HG03039 (cell line): ENCODE measurements around the gene NSUN4.
"Not testable (repeated sequence)": the region's sequence is repeated elsewhere in the genome, so short reads cannot be mapped to it uniquely, and the experiment has no call there.

Source experiments
- ATAC-seq: cut with Tn5 transposase; IDR thresholded peaks from one replicate; pipeline ENCODE4 v1.9.1; 2021; ENCODE audit warnings: mild to moderate bottlenecking, moderate library complexity; ENCODE audit not compliant: unreplicated experiment

NSUN4 gene

GRCh38 chr1:46340404-46341221, at the start of gene NSUN4:
NSUN4 (plus strand) TSS chr1:46340807; CDS start chr1:46340827, 20 bp downstream.
- ATAC-seq: peak; percentile 72

- ATAC-seq: no peak
Measured at GRCh38 chr1:46295306-46295705, 45.3 kb upstream of the NSUN4 start.

GRCh38 chr1:46298387-46298786, 42.2 kb upstream of the NSUN4 start:
- no peak for ATAC-seq

GRCh38 chr1:46300673-46301405, 39.8 kb upstream of the NSUN4 start:
- ATAC-seq: no peak

GRCh38 chr1:46301406-46301807, 39.2 kb upstream of the NSUN4 start:
- ATAC-seq: no peak

GRCh38 chr1:46301808-46302640, 38.6 kb upstream of the NSUN4 start:
- no peak for ATAC-seq

- ATAC-seq: peak; percentile 14
Measured at GRCh38 chr1:46302641-46303037, 38.0 kb upstream of the NSUN4 start.

GRCh38 chr1:46303038-46303871, 37.4 kb upstream of the NSUN4 start, which contains the start of the genes LRRC41 and UQCRH:
LRRC41 (minus strand) TSS chr1:46303616; CDS start chr1:46303322, 294 bp downstream.
UQCRH (plus strand) TSS chr1:46303698; CDS start chr1:46303767, 69 bp downstream.
- peak; percentile 76 for ATAC-seq

GRCh38 chr1:46303872-46304326, 36.7 kb upstream of the NSUN4 start:
- no peak for ATAC-seq

GRCh38 chr1:46306159-46306530, 34.5 kb upstream of the NSUN4 start:
- no peak for ATAC-seq

GRCh38 chr1:46309401-46310159, 31.0 kb upstream of the NSUN4 start:
- ATAC-seq: no peak

GRCh38 chr1:46310321-46310720, 30.3 kb upstream of the NSUN4 start:
- ATAC-seq: no peak

- no peak for ATAC-seq
Measured at GRCh38 chr1:46315669-46316403, 24.8 kb upstream of the NSUN4 start.

- ATAC-seq: no peak
Measured at GRCh38 chr1:46317323-46317722, 23.3 kb upstream of the NSUN4 start.

- ATAC-seq: not testable (repeated sequence)
Measured at GRCh38 chr1:46319301-46319700, 21.3 kb upstream of the NSUN4 start.

- not testable (repeated sequence) for ATAC-seq
Measured at GRCh38 chr1:46319960-46320914, 20.4 kb upstream of the NSUN4 start.

GRCh38 chr1:46322191-46322590, 18.4 kb upstream of the NSUN4 start:
- not testable (repeated sequence) for ATAC-seq
